ENCODE measurements around the gene OR52E8. TPM values are rescaled to one million over a fixed set of nuclear protein-coding genes. Genes with fewer than 3 reads are reported as not detected.

The OR52E8 gene
- total and polyA plus RNA-seq, 5 donors, result not detected

GRCh38 chr11:5807580-5807979 lies 49.9 kb downstream of the OR52E8 start:
- intact Hi-C loops (cut with DNase I), result loop anchor here in 2 of 4 donors (5.0 to 10.0 kb wide), 4 partner anchors 203 to 685 kb away; no protein-coding TSS in a partner anchor
- H3K4me1 ChIP-seq (ENCODE audit: control insufficient read depth, insufficient read depth, low read length), result no peaks in the 10 kb centered on the region
- H3K9me3 ChIP-seq (ENCODE audit: control insufficient read depth, low read length), result no peaks in the 10 kb centered on the region
- H3K4me3 ChIP-seq (ENCODE audit: low read length), result no peak overlapping the region
- H3K27ac ChIP-seq (ENCODE audit: low read length), result no peak overlapping the region
- 51% methylated on average over 10 of the region's 10 CpGs for WGBS
- peak in 1 of 3 donors; percentile 40 for DNase-seq
- ATAC-seq, result no peak
- H3K27me3 ChIP-seq (ENCODE audit: control insufficient read depth, insufficient read depth), result no peaks in the 10 kb centered on the region

Other genes starting within 250 kb of the OR52E8 start
- 1 to 10 TPM; 2.5 to 3.5 (median 2.9) TPM for gene TRIM34, start 232.7 kb downstream of the OR52E8 start, total RNA-seq
- 1.8 TPM for gene TRIM34, start 232.7 kb downstream of the OR52E8 start, polyA plus RNA-seq
- 10 to 100 TPM in 2 of 4 donors, 1 to 10 TPM in 2; 7.9 to 11.7 (median 9.6) TPM for gene TRIM5, start 172.6 kb downstream of the OR52E8 start, total RNA-seq
- 6.3 TPM for gene TRIM5, start 172.6 kb downstream of the OR52E8 start, polyA plus RNA-seq
- 10 to 100 TPM; 23.1 to 24.2 (median 24.1) TPM for gene TRIM22, start 167.9 kb downstream of the OR52E8 start, total RNA-seq
- 14.4 TPM for gene TRIM22, start 167.9 kb downstream of the OR52E8 start, polyA plus RNA-seq
- gene OR56B1, start 121.2 kb downstream of the OR52E8 start, total RNA-seq, result not detected
- not detected for gene OR56B1, start 121.2 kb downstream of the OR52E8 start, polyA plus RNA-seq
- not detected for gene OR52N4, start 103.4 kb downstream of the OR52E8 start, total RNA-seq
- not detected for gene OR52N4, start 103.4 kb downstream of the OR52E8 start, polyA plus RNA-seq
- gene OR52N5, start 74.3 kb downstream of the OR52E8 start, total RNA-seq, result not detected
- not detected for gene OR52N5, start 74.3 kb downstream of the OR52E8 start, polyA plus RNA-seq
- not detected for gene OR52N1, start 66.4 kb downstream of the OR52E8 start, total RNA-seq
- gene OR52N1, start 66.4 kb downstream of the OR52E8 start, polyA plus RNA-seq, result not detected
- gene OR52N2, start 48.8 kb downstream of the OR52E8 start, total RNA-seq, result not detected
- gene OR52N2, start 48.8 kb downstream of the OR52E8 start, polyA plus RNA-seq, result not detected
- gene OR52E6, start 15.8 kb downstream of the OR52E8 start, total RNA-seq, result not detected
- not detected for gene OR52E6, start 15.8 kb downstream of the OR52E8 start, polyA plus RNA-seq
- not detected for gene OR52E4, start 22.9 kb upstream of the OR52E8 start, total RNA-seq
- not detected for gene OR52E4, start 22.9 kb upstream of the OR52E8 start, polyA plus RNA-seq
- not detected for gene OR52E5, start 35.5 kb upstream of the OR52E8 start, total RNA-seq
- not detected for gene OR52E5, start 35.5 kb upstream of the OR52E8 start, polyA plus RNA-seq
- not detected for gene OR56A3, start 84.6 kb upstream of the OR52E8 start, total RNA-seq
- gene OR56A3, start 84.6 kb upstream of the OR52E8 start, polyA plus RNA-seq, result not detected
- not detected for gene OR56A5, start 110.8 kb upstream of the OR52E8 start, total RNA-seq
- gene OR56A5, start 110.8 kb upstream of the OR52E8 start, polyA plus RNA-seq, result not detected
- gene OR52L1, start 129.3 kb upstream of the OR52E8 start, total RNA-seq, result not detected
- gene OR52L1, start 129.3 kb upstream of the OR52E8 start, polyA plus RNA-seq, result not detected
- not detected for gene OR56A4, start 149.3 kb upstream of the OR52E8 start, total RNA-seq
- gene OR56A4, start 149.3 kb upstream of the OR52E8 start, polyA plus RNA-seq, result not detected
- not detected for gene OR56A1, start 173.1 kb upstream of the OR52E8 start, total RNA-seq
- gene OR56A1, start 173.1 kb upstream of the OR52E8 start, polyA plus RNA-seq, result not detected
- not detected for gene OR56B4, start 250.0 kb upstream of the OR52E8 start, total RNA-seq
- not detected for gene OR56B4, start 250.0 kb upstream of the OR52E8 start, polyA plus RNA-seq

Measured in right cardiac atrium (tissue), 5 donors.